ENCODE data around the gene NIPA2.

The NIPA2 gene

GRCh38 chr15:22915866-22916515, 77.5 kb downstream of the NIPA2 start:
- TF ChIP-seq HDGF (IDR thresholded peaks at IDR 0.05; ENCODE audit: borderline replicate concordance) (no peak), ARNT (IDR thresholded peaks at IDR 0.05) (no peak)
- DNase-seq (ENCODE audit: extremely low spot score): no peak
- ChIA-PET POLR2A (no interaction called here), CTCF (no interaction called here)

- no peak for TF ChIP-seq TARDBP (IDR thresholded peaks at IDR 0.05)
- TF ChIP-seq ARNT (IDR thresholded peaks at IDR 0.05): no peak
- TF ChIP-seq HDGF (IDR thresholded peaks at IDR 0.05; ENCODE audit: borderline replicate concordance): no peak
- no peak for TF ChIP-seq BHLHE40 (IDR thresholded peaks at IDR 0.05; ENCODE audit: borderline replicate concordance)
- no peak for TF ChIP-seq PKNOX1 (IDR thresholded peaks at IDR 0.05)
- TF ChIP-seq SUZ12 (IDR thresholded peaks at IDR 0.05): no peak
- TF ChIP-seq LEF1 (IDR thresholded peaks at IDR 0.05; ENCODE audit: borderline replicate concordance): no peak
- no peak for TF ChIP-seq ELF4 (IDR thresholded peaks at IDR 0.05)
- no peak for TF ChIP-seq CTBP1 (IDR thresholded peaks at IDR 0.05; ENCODE audit: borderline replicate concordance)
- TF ChIP-seq NFRKB (IDR thresholded peaks at IDR 0.05): no peak
- no peak for TF ChIP-seq FOXM1 (IDR thresholded peaks at IDR 0.05; ENCODE audit: borderline replicate concordance)
- no peak for TF ChIP-seq ZNF384 (IDR thresholded peaks at IDR 0.05)
- no peak for DNase-seq (ENCODE audit: extremely low spot score)
- POLR2A ChIA-PET: no interaction called here
- CTCF ChIA-PET: interaction anchor here (0.6 kb wide), 1 partner anchor 61 kb away, joined by 4 read pairs; no protein-coding TSS in a partner anchor
These were observed 78.3 kb downstream of the NIPA2 start for GRCh38 chr15:22916606-22917350.

GRCh38 chr15:22917556-22917955, 79.1 kb downstream of the NIPA2 start:
- CTCF ChIA-PET: no interaction called here
- TF ChIP-seq BHLHE40 (IDR thresholded peaks at IDR 0.05; ENCODE audit: borderline replicate concordance): no peak
- TF ChIP-seq PKNOX1 (IDR thresholded peaks at IDR 0.05): no peak
- no peak for TF ChIP-seq SUZ12 (IDR thresholded peaks at IDR 0.05)
- POLR2A ChIA-PET: no interaction called here
- DNase-seq (ENCODE audit: extremely low spot score): no peak
